IMR-90 (cell line): ENCODE measurements around the gene GCFC2.

ENCODE experiments used
- BHLHE40 ChIP-seq: fragments of 150-350 bp; IDR thresholded peaks from 2 replicates; pipeline ENCODE4 v1.6.1; 2016; ENCODE audit warnings: mild to moderate bottlenecking, low read depth, low read length
- CEBPB ChIP-seq: IDR thresholded peaks from 2 replicates; pipeline ENCODE4 v1.6.1; 2012; ENCODE audit warnings: low read depth, low read length, improper control_type of control experiment
- CTCF ChIP-seq: conservative IDR thresholded peaks from 2 replicates; pipeline ENCODE4 v1.5.1; 2012; ENCODE audit warnings: mild to moderate bottlenecking, low read depth, low read length, improper control_type of control experiment
- ELK1 ChIP-seq: fragments of 150-350 bp; IDR thresholded peaks from 2 replicates; pipeline ENCODE4 v1.6.1; 2016; ENCODE audit warnings: low read depth, mild to moderate bottlenecking, low read length, moderate library complexity, borderline replicate concordance
- FOS ChIP-seq: fragments of 150-350 bp; IDR thresholded peaks from 2 replicates; pipeline ENCODE4 v1.6.1; 2016; ENCODE audit warnings: low read depth, low read length
- MAFK ChIP-seq: IDR thresholded peaks from 2 replicates; pipeline ENCODE4 v1.6.1; 2012; ENCODE audit warnings: low read depth, low read length, improper control_type of control experiment
- NFE2L2 ChIP-seq: fragments of 150-350 bp; IDR thresholded peaks from 2 replicates; pipeline ENCODE4 v1.6.1; 2016; ENCODE audit warnings: low read depth, mild to moderate bottlenecking, low read length
- POLR2A ChIP-seq: IDR thresholded peaks from 2 replicates; pipeline ENCODE4 v1.6.1; 2012; ENCODE audit warnings: mild to moderate bottlenecking, low read depth, low read length
- RAD21 ChIP-seq: IDR thresholded peaks from 2 replicates; pipeline ENCODE4 v1.6.1; 2012; ENCODE audit warnings: low read length, improper control_type of control experiment
- RCOR1 ChIP-seq: IDR thresholded peaks from 2 replicates; pipeline ENCODE4 v1.6.1; 2012; ENCODE audit warnings: mild to moderate bottlenecking, low read length, improper control_type of control experiment; ENCODE audit not compliant: insufficient replicate concordance
- RFX5 ChIP-seq: IDR thresholded peaks from 2 replicates; pipeline ENCODE4 v1.8.0; 2012; ENCODE audit warnings: low read depth, mild to moderate bottlenecking, low read length, moderate library complexity
- SMC3 ChIP-seq: fragments of 150-350 bp; IDR thresholded peaks from 2 replicates; pipeline ENCODE4 v1.6.1; 2016; ENCODE audit warnings: low read depth, mild to moderate bottlenecking, antibody characterized with exemption, low read length, moderate library complexity
- USF2 ChIP-seq: fragments of 150-350 bp; IDR thresholded peaks from 2 replicates; pipeline ENCODE4 v1.6.1; 2017; ENCODE audit warnings: mild to moderate bottlenecking, antibody characterized with exemption, low read length, low read depth

- TF ChIP-seq CTCF = no peak
- TF ChIP-seq SMC3 = no peak
- TF ChIP-seq FOS = no peak
- TF ChIP-seq POLR2A = no peak
- no peak for TF ChIP-seq CEBPB
- no peak for TF ChIP-seq RCOR1
- TF ChIP-seq RFX5 = no peak
- no peak for TF ChIP-seq NFE2L2
- TF ChIP-seq MAFK = no peak
- no peak for TF ChIP-seq RAD21
- TF ChIP-seq ELK1 = no peak
- no peak for TF ChIP-seq BHLHE40
- no peak for TF ChIP-seq USF2
These were observed 43.8 kb downstream of the GCFC2 start for GRCh38 chr2:75666911-75667310.
